Measurements from ENCODE around the gene CCR5. TPM values are rescaled to one million over a fixed set of nuclear protein-coding genes. Genes with fewer than 3 reads are reported as not detected.

The CCR5 gene
- total RNA-seq, 1 donor: not detected

GRCh38 chr3:46337911-46338310 is 32.8 kb upstream of the CCR5 start:
- TF ChIP-seq, protein P1, sequence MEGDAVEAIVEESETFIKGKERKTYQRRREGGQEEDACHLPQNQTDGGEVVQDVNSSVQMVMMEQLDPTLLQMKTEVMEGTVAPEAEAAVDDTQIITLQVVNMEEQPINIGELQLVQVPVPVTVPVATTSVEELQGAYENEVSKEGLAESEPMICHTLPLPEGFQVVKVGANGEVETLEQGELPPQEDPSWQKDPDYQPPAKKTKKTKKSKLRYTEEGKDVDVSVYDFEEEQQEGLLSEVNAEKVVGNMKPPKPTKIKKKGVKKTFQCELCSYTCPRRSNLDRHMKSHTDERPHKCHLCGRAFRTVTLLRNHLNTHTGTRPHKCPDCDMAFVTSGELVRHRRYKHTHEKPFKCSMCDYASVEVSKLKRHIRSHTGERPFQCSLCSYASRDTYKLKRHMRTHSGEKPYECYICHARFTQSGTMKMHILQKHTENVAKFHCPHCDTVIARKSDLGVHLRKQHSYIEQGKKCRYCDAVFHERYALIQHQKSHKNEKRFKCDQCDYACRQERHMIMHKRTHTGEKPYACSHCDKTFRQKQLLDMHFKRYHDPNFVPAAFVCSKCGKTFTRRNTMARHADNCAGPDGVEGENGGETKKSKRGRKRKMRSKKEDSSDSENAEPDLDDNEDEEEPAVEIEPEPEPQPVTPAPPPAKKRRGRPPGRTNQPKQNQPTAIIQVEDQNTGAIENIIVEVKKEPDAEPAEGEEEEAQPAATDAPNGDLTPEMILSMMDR (IDR thresholded peaks at IDR 0.05; ENCODE audit: insufficient read depth, low read depth, low read length): no peak
- no peak for DNase-seq (ENCODE audit: low read depth)

DNA sequence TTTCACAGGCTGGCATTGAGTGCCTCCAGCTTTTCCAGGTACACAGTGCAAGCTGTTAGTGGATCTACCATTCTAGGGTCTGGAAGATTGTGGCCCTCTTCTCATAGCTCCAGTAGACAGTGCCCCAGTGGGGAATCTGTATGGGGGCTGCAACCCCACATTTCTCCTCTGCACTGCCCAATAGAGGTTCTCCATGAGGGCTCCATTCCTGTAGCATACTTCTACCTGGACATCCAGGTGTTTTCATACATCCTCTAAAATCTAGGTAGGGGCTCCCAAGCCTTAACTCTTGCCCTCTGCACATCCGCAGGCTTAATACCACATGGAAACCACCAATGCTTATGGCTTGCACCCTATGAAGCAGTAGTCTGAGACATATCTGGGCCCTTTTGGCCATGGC is 31.9 kb upstream of the CCR5 start:
- no peak for DNase-seq (ENCODE audit: low read depth)
- TF ChIP-seq, protein P1 (IDR thresholded peaks at IDR 0.05; ENCODE audit: insufficient read depth, low read depth, low read length): no peak
- no peak overlapping the region for H3K4me3 ChIP-seq (ENCODE audit: low read depth, low read length)

More at GRCh38 chr3:46337911-46338310, 32.8 kb upstream of the CCR5 start:
- H3K4me3 ChIP-seq (ENCODE audit: low read depth, low read length): no peak overlapping the region

GRCh38 chr3:46344476-46344875 is 26.3 kb upstream of the CCR5 start:
- DNase-seq (ENCODE audit: low read depth): no peak

DNA sequence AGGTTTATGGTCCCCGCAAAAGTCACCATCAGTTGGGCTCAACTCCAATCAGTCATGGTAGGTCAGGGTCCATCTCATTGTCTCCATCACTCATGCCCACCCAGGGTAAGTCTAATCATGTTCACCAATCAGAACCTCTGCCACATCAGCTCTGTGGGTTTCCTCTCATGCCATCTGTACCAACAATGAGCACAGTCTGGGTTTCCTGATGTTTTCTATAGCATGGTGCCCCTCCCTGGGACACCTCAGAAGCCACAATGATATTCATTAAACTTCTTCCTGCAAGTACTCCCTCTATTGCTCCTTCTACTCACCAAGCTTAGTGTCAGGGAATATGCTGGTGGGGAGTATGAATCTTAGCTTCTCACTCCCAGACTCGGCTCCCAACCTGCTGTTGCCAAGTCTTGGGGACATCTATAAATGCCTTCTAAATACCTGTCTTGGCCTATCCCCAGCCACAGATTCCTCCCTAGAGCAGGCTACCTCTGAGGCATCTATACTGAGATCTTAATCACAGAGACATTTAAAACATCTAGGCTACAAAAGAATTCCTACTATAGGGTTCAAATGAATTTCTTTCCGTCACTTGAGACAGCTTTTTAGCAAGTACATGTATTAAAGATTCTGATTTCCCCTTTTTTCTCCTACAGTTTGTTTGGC is 21.8 kb upstream of the CCR5 start:
- TF ChIP-seq, protein P1 (IDR thresholded peaks at IDR 0.05; ENCODE audit: insufficient read depth, low read depth, low read length): no peak
- no peak overlapping the region for H3K4me3 ChIP-seq (ENCODE audit: low read depth, low read length)

More at GRCh38 chr3:46344476-46344875, 26.3 kb upstream of the CCR5 start:
- TF ChIP-seq, protein P1 (IDR thresholded peaks at IDR 0.05; ENCODE audit: insufficient read depth, low read depth, low read length): no peak
- H3K4me3 ChIP-seq (ENCODE audit: low read depth, low read length): no peak overlapping the region

GRCh38 chr3:46349484-46350261 is 21.1 kb upstream of the CCR5 start:
- H3K4me3 ChIP-seq (ENCODE audit: low read depth, low read length): no peak overlapping the region
- TF ChIP-seq, protein P1 (IDR thresholded peaks at IDR 0.05; ENCODE audit: insufficient read depth, low read depth, low read length): no peak
- no peak for DNase-seq (ENCODE audit: low read depth)

More for the DNA sequence above, 21.8 kb upstream of the CCR5 start:
- no peak for DNase-seq (ENCODE audit: low read depth)

DNA sequence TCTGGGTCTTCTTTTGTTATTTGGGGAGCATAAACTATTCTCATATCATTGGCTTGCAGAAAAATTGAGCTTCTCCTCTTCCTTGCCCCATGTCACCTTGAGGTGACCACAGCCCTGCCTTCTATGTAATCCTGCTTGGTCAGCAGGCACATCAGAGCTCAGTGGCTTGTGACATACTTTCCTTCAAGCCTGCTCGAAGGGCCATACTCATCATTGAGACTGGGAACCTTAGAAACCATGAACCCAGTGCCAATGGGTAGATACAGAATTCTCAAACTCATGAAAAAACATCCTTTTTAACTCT is 20.5 kb upstream of the CCR5 start:
- TF ChIP-seq, protein P1 (IDR thresholded peaks at IDR 0.05; ENCODE audit: insufficient read depth, low read depth, low read length): no peak
- DNase-seq (ENCODE audit: low read depth): no peak
- H3K4me3 ChIP-seq (ENCODE audit: low read depth, low read length): no peak overlapping the region

All from fibroblast of villous mesenchyme (primary cell).